Activated effector memory CD4-positive, alpha-beta T cell treated with anti-CD3 and anti-CD28 coated beads, Interleukin-2, amount 50 U/mL, for 16 hours (primary cell): ENCODE data around the gene ZNF692.
A peak's percentile ranks its signal among the peaks of the same experiment; 100 is the strongest.
"Not testable (repeated sequence)": the region's sequence is repeated elsewhere in the genome, so short reads cannot be mapped to it uniquely, and the experiment has no call there.

Source experiments
- DNase-seq: peaks from one replicate; pipeline ENCODE4 v3.0.0-alpha.2; 2020

ZNF692 gene

DNA sequence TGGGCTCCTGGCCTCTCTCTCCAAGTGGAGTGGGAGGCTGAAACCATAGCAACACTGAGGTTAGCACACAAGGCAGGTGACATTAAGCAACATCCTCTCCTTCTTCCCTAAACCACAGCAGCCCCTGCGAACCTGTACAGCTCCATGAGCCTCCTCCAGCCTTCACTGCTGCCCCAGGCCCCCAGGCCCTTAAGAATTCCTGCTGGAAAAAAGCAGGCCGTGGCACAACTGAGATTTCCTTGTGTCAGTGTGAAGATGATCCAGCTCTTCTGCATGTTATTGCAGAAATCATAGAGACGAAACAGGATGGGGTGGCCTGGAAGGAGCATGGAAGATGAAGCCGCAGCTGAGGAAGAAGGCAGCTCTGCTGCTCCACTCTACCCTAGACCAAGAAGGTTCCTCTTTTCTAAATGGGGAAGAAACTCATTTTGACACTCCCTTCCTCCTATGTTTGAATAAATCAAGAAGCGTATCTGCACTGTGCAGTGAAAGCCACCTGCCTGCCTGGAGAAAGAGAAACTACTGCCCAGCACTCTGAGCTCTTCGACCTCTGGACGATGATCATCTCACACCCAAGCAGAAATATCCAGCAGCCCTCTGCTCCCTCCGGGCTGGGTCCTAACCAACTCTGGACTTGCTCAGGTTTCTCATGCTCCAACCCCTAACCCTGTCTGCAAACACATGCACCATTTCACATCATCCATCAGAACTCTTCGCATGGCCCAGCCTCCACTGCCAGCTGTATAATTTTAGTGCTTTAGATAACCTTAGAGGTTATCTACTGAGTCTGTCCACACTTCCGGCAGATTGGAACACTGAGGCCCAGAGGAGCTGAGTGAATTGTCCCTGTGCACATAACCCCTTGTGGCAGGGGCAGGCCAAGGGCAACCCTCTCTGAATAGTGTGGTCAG lies 53.9 kb downstream of the ZNF692 start:
- DNase-seq, result peak; percentile 39

DNA sequence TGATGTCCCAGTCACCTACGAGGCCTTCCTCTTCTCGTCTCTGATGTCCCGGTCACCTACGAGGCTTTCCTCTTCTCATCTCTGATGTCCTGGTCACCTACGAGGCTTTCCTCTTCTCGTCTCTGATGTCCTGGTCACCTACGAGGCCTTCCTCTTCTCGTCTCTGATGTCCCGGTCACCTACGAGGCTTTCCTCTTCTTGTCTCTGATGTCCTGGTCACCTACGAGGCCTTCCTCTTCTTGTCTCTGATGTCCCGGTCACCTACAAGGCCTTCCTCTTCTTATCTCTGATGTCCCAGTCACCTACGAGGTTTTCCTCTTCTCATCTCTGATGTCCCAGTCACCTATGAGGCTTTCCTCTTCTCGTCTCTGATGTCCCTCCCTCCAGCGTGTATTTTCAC lies 55.4 kb downstream of the ZNF692 start:
- DNase-seq, result not testable (repeated sequence)

DNA sequence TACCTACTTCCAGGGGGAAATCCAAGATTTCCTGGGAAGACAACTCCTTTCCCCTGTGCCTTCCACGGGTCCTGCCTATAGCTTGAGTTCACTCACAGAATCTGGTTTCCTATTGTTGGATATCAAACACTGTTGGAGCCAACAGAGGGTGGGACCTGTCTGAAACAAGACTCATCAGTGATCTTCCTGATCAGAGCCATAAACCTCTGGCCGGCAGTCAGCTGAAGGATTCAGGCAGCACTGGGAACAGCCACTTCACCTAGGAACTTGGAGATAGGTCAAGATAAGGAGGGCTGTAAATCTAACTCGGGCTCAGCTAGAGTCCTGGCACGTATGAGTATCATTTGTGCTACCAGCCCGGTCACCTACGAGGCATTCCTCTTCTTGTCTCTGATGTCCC lies 56.4 kb downstream of the ZNF692 start:
- DNase-seq, result no peak

DNA sequence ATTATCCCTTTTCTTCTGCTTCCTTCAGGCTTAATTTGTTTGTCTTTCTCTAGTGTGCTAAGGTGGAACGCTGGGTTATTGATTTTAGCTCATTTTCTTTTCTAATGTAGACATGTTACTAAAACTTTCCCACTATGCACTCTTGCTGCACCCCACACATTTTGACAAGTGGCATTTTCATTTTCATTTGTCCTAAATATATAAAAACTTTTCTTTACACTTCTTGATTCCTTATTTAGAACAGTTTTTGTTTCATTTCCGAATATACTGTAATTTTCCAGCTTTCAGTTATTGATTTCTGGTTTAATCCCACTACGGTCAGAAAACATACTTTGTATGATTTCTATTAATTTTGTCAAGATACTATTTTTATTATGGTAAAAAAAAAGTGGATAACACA lies 58.4 kb downstream of the ZNF692 start:
- no peak for DNase-seq
